HG02973 (cell line): ENCODE measurements around the gene R3HDM2.
"Not testable (repeated sequence)": the region's sequence is repeated elsewhere in the genome, so short reads cannot be mapped to it uniquely, and the experiment has no call there.

ENCODE experiments used
- ATAC-seq: cut with Tn5 transposase; IDR thresholded peaks from one replicate; pipeline ENCODE4 v1.9.1; 2021; ENCODE audit warnings: moderate library complexity; ENCODE audit not compliant: unreplicated experiment

R3HDM2 gene

GRCh38 chr12:57454213-57454565 is 23.3 kb upstream of the R3HDM2 start:
- ATAC-seq: no peak

- peak; percentile 42 for ATAC-seq
These were observed 22.2 kb upstream of the R3HDM2 start for GRCh38 chr12:57452937-57453509.

GRCh38 chr12:57452181-57452936 is 21.5 kb upstream of the R3HDM2 start:
- ATAC-seq: no peak

- no peak for ATAC-seq
These were observed 20.5 kb upstream of the R3HDM2 start for GRCh38 chr12:57451233-57451778.

- no peak for ATAC-seq
These were observed 19.2 kb upstream of the R3HDM2 start for GRCh38 chr12:57450057-57450456.

- ATAC-seq: no peak
These were observed 18.5 kb upstream of the R3HDM2 start for GRCh38 chr12:57449375-57449774.

- no peak for ATAC-seq
These were observed 17.8 kb upstream of the R3HDM2 start for GRCh38 chr12:57448669-57449068.

- no peak for ATAC-seq
These were observed 15.6 kb upstream of the R3HDM2 start for GRCh38 chr12:57446292-57446960.

GRCh38 chr12:57444744-57445143 is 13.9 kb upstream of the R3HDM2 start:
- ATAC-seq: no peak

GRCh38 chr12:57444337-57444736 is 13.5 kb upstream of the R3HDM2 start:
- not testable (repeated sequence) for ATAC-seq

- no peak for ATAC-seq
These were observed 11.1 kb upstream of the R3HDM2 start for GRCh38 chr12:57441846-57442427.

- not testable (repeated sequence) for ATAC-seq
These were observed 10.6 kb upstream of the R3HDM2 start for GRCh38 chr12:57441393-57441792.

- no peak for ATAC-seq
These were observed 9.0 kb upstream of the R3HDM2 start for GRCh38 chr12:57439762-57440266.

GRCh38 chr12:57438400-57438799 is 7.6 kb upstream of the R3HDM2 start:
- ATAC-seq: no peak

GRCh38 chr12:57435293-57435692 is 4.5 kb upstream of the R3HDM2 start:
- no peak for ATAC-seq

- no peak for ATAC-seq
These were observed 3.8 kb upstream of the R3HDM2 start, which contains the start of gene INHBC for GRCh38 chr12:57434517-57435223. TSS of gene INHBC (plus strand) at chr12:57434784. CDS start at chr12:57434887, 103 bp downstream.

GRCh38 chr12:57433370-57433769 is 2.5 kb upstream of the R3HDM2 start:
- ATAC-seq: no peak

GRCh38 chr12:57431654-57432188 is 878 bp upstream of the R3HDM2 start:
- no peak for ATAC-seq

GRCh38 chr12:57430112-57430930 is 522 bp downstream of the R3HDM2 start:
- ATAC-seq: peak; percentile 52
